ENCODE data around the gene PNKP.

GRCh38 chr19:49892716-49893115 lies 25.3 kb upstream of the PNKP start:
- TF ChIP-seq CTCF (IDR thresholded peaks at IDR 0.05 in 2 of 3, conservative IDR thresholded peaks at IDR 0.05 in 1 of 3; ENCODE audit: insufficient read depth in 2 of 3, low read depth in 1 of 3, low read length in 3 of 3) (no peak), ZBTB33 (CRISPR knock-in tag; IDR thresholded peaks at IDR 0.05) (no peak), IRF9 (tag; IDR thresholded peaks at IDR 0.05) (no peak), ZNF143 (CRISPR knock-in tag; IDR thresholded peaks at IDR 0.05) (no peak), GATA2 (CRISPR knock-in tag; IDR thresholded peaks at IDR 0.05) (no peak), RAD21 (CRISPR knock-in tag; conservative IDR thresholded peaks at IDR 0.05 in 1 of 2, IDR thresholded peaks at IDR 0.05 in 1 of 2) (no peak), HMGXB4 (CRISPR knock-in tag; IDR thresholded peaks at IDR 0.05) (no peak), BHLHE40 (IDR thresholded peaks at IDR 0.05; ENCODE audit: low read length) (no peak), E2F1 (CRISPR knock-in tag; IDR thresholded peaks at IDR 0.05) (no peak), SIN3A (IDR thresholded peaks at IDR 0.05; ENCODE audit: borderline replicate concordance in 2 of 2, control insufficient read depth in 1 of 2, low read depth in 2 of 2, low read length in 2 of 2) (no peak), POU5F1 (IDR thresholded peaks at IDR 0.05; ENCODE audit: borderline replicate concordance, low read depth, low read length, partially characterized antibody) (no peak), PRDM10 (IDR thresholded peaks at IDR 0.05; ENCODE audit: partially characterized antibody) (no peak), HLTF (IDR thresholded peaks at IDR 0.05) (no peak)
